Psoas muscle (tissue), 8 donors: ENCODE measurements around the gene CCNF. TPM values are rescaled to one million over a fixed set of nuclear protein-coding genes. Genes with fewer than 3 reads are reported as not detected.

Experiments used
- ATAC-seq, 4 donors: fragments of 200-7000 bp; cut with Tn5 transposase; one replicate each; pipeline ENCODE4 v1.9.1; 2020; ENCODE audit warnings: moderate library complexity in 3 of 4, mild to moderate bottlenecking in 2 of 4
- DNase-seq, 2 donors: peaks; one replicate each; pipeline ENCODE4 v3.0.0-alpha.2; 2020
- H3K27ac ChIP-seq: fragments of 200-600 bp; one replicate; pipeline ENCODE4 v1.8.0; 2022
- H3K27me3 ChIP-seq, 3 donors: fragments of 200-600 bp in 1 of 3; one replicate each; pipeline versions ENCODE4 v1.6.1 to v1.8.0; 2013 to 2022; ENCODE audit warnings: low read length in 2 of 3, mild to moderate bottlenecking in 2 of 3, moderate library complexity in 1 of 3; ENCODE audit not compliant: insufficient read depth in 3 of 3
- H3K36me3 ChIP-seq, 2 donors: fragments of 200-600 bp in 1 of 2; one replicate each; pipeline versions ENCODE4 v1.6.1 to v1.8.0; 2013 to 2022; ENCODE audit warnings: low read depth in 1 of 2, mild to moderate bottlenecking in 1 of 2, moderate library complexity in 1 of 2; ENCODE audit not compliant: insufficient read depth in 1 of 2
- H3K4me1 ChIP-seq: fragments of 200-600 bp; one replicate; pipeline ENCODE4 v1.8.0; 2022
- H3K4me3 ChIP-seq: fragments of 200-600 bp; one replicate; pipeline ENCODE4 v1.8.0; 2022; ENCODE audit warnings: mild to moderate bottlenecking
- H3K9me3 ChIP-seq: fragments of 200-600 bp; one replicate; pipeline ENCODE4 v1.8.0; 2022
- CTCF ChIP-seq: fragments of 200-600 bp; IDR thresholded peaks from one replicate; pipeline ENCODE4 v1.8.0; 2022; ENCODE audit warnings: antibody characterized with exemption
- WGBS, 3 donors: extraction: QIAGEN DNeasy Blood & Tissue Kit; methylation state at CpG; one replicate each; pipeline versions ENCODE4 v1.1.6 to v1.1.7; 2013; 5-methylcytosine and 5-hydroxymethylcytosine counted together
- intact Hi-C, 2 donors: fragments of 100-400 bp; cut with DNase I; formaldehyde crosslinking; loops; one replicate each; pipeline versions ENCODE4 v1.11.0 to v1.14.2; 2022
- polyA plus RNA-seq, 3 donors: library from polyadenylated mRNA; stranded (reverse); fragments of 200-250 nt; gene quantifications; one replicate each; pipeline ENCODE4 v1.2.3, GENCODE V29; 2013
- total RNA-seq, 4 donors: library from RNA; stranded (reverse); fragmentation: NEBNext Ultra II Directional in 2 of 4; extraction: Animal tissue kit (Norgen Biotek cat#: 25700) in 2 of 4; gene quantifications; one replicate each; pipeline versions ENCODE4 v1.2.1 to v1.2.4, GENCODE V29; 2021 to 2023
- donor health status: healthy with polysubstance abuse.
- donor health status: DM: no; HTN: no; CAD: no; lungs with moderate emphysema.
- donor health status: Bipolar disorder and iron deficiency.
- donor health status: healthy.
- donor health status: DM: yes; HTN: yes; CAD: no.
- donor health status: DM: no; HTN: no; CAD: no.
- donor health status: DM: no; HTN: no; CAD: no.
- donor health status: DM: yes; HTN: yes; CAD: no.

CCNF gene
- total and polyA plus RNA-seq, 7 donors: 1.1 to 2.3 (median 1.7) TPM

- intact Hi-C loops: no loop called here
- peak; percentile 89 to 94 (median 92) for ATAC-seq
- Histone ChIP-seq H3K4me3 (peak within 1 kb of the TSS; percentile 92), H3K9me3 (no peaks in the 10 kb centered on the region), H3K27me3 (peaks cover 0 to 29% (median 0%) of the 10 kb centered on the region in 3 donors), H3K36me3 (no peaks in the 10 kb centered on the region), H3K4me1 (peaks cover 21% of the 10 kb centered on the region), H3K27ac (peak within 1 kb of the TSS; percentile 95)
- 0 to 1% (median 0%) methylated on average over 16 to 76 of the region's 77 CpGs for WGBS, 3 donors
- TF ChIP-seq CTCF: no peak
- peak; percentile 89 to 95 for DNase-seq
These were observed 45.7 kb downstream of the CCNF start, which contains the start of gene TBC1D24 for GRCh38 chr16:2474877-2475412. TBC1D24 (plus strand) TSS chr16:2475127; CDS start chr16:2496149, 21,022 bp downstream.

GRCh38 chr16:2475413-2476344 is 46.4 kb downstream of the CCNF start:
- intact Hi-C loops: no loop called here
- H3K4me1 ChIP-seq: peaks cover 17% of the 10 kb centered on the region
- peaks cover 0 to 22% (median 0%) of the 10 kb centered on the region in 3 donors for H3K27me3 ChIP-seq
- 13 to 20% (median 19%) methylated on average over 37 to 55 of the region's 55 CpGs for WGBS, 3 donors
- peak overlapping the region; percentile 95 for H3K27ac ChIP-seq
- DNase-seq (no peak), ATAC-seq (no peak)
- no peak for TF ChIP-seq CTCF
- no peaks in the 10 kb centered on the region for H3K36me3 ChIP-seq
- H3K9me3 ChIP-seq: no peaks in the 10 kb centered on the region
- H3K4me3 ChIP-seq: peak overlapping the region; percentile 92

DNA sequence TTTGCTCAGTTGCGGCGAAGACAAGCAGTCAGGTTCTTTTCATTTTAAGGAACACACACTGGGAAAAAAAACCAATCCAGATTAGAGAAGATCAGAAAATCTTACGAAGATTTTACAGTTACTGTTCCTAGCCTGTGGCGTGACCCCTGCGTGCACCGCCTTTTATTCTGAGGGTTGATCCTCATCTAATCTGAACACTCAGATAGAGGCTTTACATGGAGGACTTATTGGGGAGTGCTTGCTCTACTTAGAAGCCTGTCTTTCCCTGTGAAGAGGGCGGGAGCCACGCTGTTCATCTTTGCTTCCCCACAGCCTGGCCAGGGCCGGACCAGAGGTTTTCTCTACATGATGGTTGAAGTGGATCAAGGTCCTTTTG is 47.1 kb downstream of the CCNF start:
- H3K27me3 ChIP-seq: peaks cover 0 to 15% (median 0%) of the 10 kb centered on the region in 3 donors
- H3K4me1 ChIP-seq: peaks cover 12% of the 10 kb centered on the region
- ATAC-seq: no peak
- 92 to 96% (median 93%) methylated on average over 9 of the region's 9 CpGs for WGBS, 3 donors
- no peak for TF ChIP-seq CTCF
- intact Hi-C loops: no loop called here
- peak overlapping the region; percentile 92 for H3K4me3 ChIP-seq
- no peaks in the 10 kb centered on the region for H3K36me3 ChIP-seq
- no peak for DNase-seq
- H3K27ac ChIP-seq: no peak overlapping the region
- H3K9me3 ChIP-seq: no peaks in the 10 kb centered on the region

DNA sequence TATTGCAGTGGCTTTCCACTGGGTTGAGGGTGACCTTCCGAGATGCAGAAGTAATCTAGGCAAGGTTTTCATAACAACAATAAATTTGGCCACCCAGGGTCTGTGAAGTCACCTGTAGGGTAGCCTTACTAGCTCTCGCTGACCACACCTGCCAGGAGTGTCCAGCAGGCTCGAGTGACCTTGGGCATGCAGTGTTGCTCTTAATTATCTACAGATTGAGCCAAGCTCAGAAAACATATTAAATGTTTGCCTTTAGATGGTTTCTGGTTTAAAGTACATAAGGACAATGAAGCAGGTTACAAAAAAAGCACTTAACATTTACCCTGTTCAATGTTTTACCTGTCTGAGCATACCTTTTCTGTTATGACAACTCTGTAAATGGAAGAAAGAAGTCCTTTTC is 47.5 kb downstream of the CCNF start:
- TF ChIP-seq CTCF: no peak
- no peak overlapping the region for H3K27ac ChIP-seq
- H3K4me3 ChIP-seq: no peak overlapping the region
- intact Hi-C loops: no loop called here
- 89% methylated on average over 3 of the region's 3 CpGs for WGBS, 3 donors
- H3K9me3 ChIP-seq: no peaks in the 10 kb centered on the region
- no peak for DNase-seq
- H3K36me3 ChIP-seq: no peaks in the 10 kb centered on the region
- peaks cover 0 to 11% (median 0%) of the 10 kb centered on the region in 3 donors for H3K27me3 ChIP-seq
- peaks cover 10% of the 10 kb centered on the region for H3K4me1 ChIP-seq
- ATAC-seq: no peak
